Measurements from ENCODE around the gene ADCY1.

ADCY1 gene

GRCh38 chr7:45578022-45578421 is 3.9 kb downstream of the ADCY1 start:
- no peak for DNase-seq

- DNase-seq = no peak
These were observed 4.3 kb downstream of the ADCY1 start for GRCh38 chr7:45578467-45578866.

- no peak for DNase-seq
These were observed 5.2 kb downstream of the ADCY1 start for GRCh38 chr7:45579391-45579801.

- no peak for DNase-seq
These were observed 6.1 kb downstream of the ADCY1 start for GRCh38 chr7:45580053-45580872.

GRCh38 chr7:45581271-45581780 is 7.2 kb downstream of the ADCY1 start:
- DNase-seq = no peak

GRCh38 chr7:45582136-45582749 is 8.1 kb downstream of the ADCY1 start:
- DNase-seq = no peak

GRCh38 chr7:45582868-45583277 is 8.7 kb downstream of the ADCY1 start:
- DNase-seq = no peak

- DNase-seq = no peak
These were observed 9.1 kb downstream of the ADCY1 start for GRCh38 chr7:45583296-45583695.

- no peak for DNase-seq
These were observed 10.4 kb downstream of the ADCY1 start for GRCh38 chr7:45584261-45585210.

GRCh38 chr7:45585628-45586027 is 11.5 kb downstream of the ADCY1 start:
- no peak for DNase-seq

GRCh38 chr7:45586542-45587520 is 12.7 kb downstream of the ADCY1 start:
- DNase-seq = no peak

- DNase-seq = no peak
These were observed 14.3 kb downstream of the ADCY1 start for GRCh38 chr7:45588466-45588865.

GRCh38 chr7:45589061-45589460 is 14.9 kb downstream of the ADCY1 start:
- DNase-seq = no peak

- no peak for DNase-seq
These were observed 15.9 kb downstream of the ADCY1 start for GRCh38 chr7:45589915-45590678.

- no peak for DNase-seq
These were observed 16.5 kb downstream of the ADCY1 start for GRCh38 chr7:45590679-45591057.

GRCh38 chr7:45591101-45591906 is 17.1 kb downstream of the ADCY1 start:
- DNase-seq = no peak

- no peak for DNase-seq
These were observed 18.2 kb downstream of the ADCY1 start for GRCh38 chr7:45592230-45592991.

- no peak for DNase-seq
These were observed 19.0 kb downstream of the ADCY1 start for GRCh38 chr7:45593121-45593541.

- no peak for DNase-seq
These were observed 19.7 kb downstream of the ADCY1 start for GRCh38 chr7:45593877-45594276.

All from activated T-cell treated with anti-CD3 and anti-CD28 coated beads for 4 hours (primary cell).